Epithelial cell of proximal tubule (primary cell): ENCODE results near the gene GASK1A. TPM values are rescaled to one million over a fixed set of nuclear protein-coding genes. Genes with fewer than 3 reads are reported as not detected.

ENCODE experiments used
- DNase-seq: peaks from one replicate; pipeline ENCODE4 v3.0.0-alpha.2; 2011; ENCODE audit warnings: low read depth
- H3K4me3 ChIP-seq: 2 replicates; pipeline ENCODE4 v1.5.1; 2011; ENCODE audit warnings: low read depth, mild to moderate bottlenecking, low read length
- total RNA-seq: library from RNA; depleted of rRNA; stranded (reverse); fragments of >200 nt; gene quantifications from 2 replicates; pipeline ENCODE4 v1.2.3, GENCODE V29; 2015
- TF ChIP-seq, protein P1 (sequence below): conservative IDR thresholded peaks from 2 replicates; pipeline ENCODE4 v1.5.1; 2012; ENCODE audit warnings: low read depth, mild to moderate bottlenecking, low read length

GASK1A gene
- total RNA-seq, 1 donor from 2014 or later = 1.1 TPM

DNA sequence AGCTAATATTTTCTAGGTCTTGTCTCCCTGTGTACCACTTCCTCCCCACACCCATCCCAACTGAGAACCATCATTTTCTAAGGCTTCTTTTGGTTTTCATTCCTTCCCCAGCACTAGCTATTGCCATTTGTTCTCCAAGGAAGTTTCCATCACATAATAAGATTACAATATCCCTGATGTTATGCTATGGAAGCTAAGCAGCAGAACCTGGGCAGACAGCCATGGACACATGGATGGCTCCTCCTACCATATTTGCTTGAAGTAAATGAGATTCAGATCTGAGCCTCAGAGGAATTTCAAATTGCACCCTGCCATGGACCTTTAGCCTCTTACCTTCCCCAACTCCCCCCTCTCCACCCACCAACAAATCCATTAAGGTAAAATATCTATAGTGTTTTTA is 31.5 kb downstream of the GASK1A start:
- no peak for DNase-seq
- TF ChIP-seq, protein P1, sequence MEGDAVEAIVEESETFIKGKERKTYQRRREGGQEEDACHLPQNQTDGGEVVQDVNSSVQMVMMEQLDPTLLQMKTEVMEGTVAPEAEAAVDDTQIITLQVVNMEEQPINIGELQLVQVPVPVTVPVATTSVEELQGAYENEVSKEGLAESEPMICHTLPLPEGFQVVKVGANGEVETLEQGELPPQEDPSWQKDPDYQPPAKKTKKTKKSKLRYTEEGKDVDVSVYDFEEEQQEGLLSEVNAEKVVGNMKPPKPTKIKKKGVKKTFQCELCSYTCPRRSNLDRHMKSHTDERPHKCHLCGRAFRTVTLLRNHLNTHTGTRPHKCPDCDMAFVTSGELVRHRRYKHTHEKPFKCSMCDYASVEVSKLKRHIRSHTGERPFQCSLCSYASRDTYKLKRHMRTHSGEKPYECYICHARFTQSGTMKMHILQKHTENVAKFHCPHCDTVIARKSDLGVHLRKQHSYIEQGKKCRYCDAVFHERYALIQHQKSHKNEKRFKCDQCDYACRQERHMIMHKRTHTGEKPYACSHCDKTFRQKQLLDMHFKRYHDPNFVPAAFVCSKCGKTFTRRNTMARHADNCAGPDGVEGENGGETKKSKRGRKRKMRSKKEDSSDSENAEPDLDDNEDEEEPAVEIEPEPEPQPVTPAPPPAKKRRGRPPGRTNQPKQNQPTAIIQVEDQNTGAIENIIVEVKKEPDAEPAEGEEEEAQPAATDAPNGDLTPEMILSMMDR = no peak
- no peak overlapping the region for H3K4me3 ChIP-seq

DNA sequence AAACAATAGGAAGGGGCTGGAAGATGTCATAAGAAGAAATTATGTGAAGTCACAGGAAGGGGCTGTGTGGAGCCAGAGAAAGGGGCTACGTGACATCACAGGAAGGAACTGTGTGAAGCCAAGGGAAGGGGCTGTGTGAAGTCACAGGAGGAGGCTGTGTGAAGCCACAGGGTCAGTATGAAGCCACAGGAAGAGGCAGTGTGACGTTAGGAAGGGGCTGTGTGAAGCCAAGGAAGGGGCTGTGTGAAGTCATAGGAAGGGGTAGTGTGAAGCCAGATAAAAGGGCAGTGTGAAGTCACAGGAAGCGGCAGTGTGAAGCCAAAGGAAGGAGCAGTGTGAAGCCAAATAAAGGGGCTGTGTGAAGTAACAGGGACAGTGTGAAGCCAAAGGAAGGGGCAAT is 32.5 kb downstream of the GASK1A start:
- no peak overlapping the region for H3K4me3 ChIP-seq
- no peak for DNase-seq
- TF ChIP-seq, protein P1 = no peak

DNA sequence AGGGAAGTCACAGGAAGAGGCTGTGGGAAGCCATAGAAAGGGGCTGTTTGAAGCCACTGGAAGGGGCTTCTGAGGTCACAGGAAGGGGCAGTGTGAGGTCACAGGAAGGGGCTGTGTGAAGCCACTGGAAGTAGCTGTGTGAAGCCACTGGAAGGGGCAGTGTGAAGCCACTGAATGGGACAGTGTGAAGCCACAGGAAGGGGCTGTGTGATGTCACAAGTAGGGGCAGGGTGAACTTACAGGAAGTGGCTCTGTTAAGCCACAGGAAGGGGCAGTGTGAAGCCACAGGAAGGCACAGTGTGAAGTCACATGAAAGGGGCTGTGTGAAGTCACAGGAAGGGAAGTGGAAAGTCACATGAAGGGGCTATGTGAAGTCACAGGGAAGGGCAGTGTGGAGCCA is 33.1 kb downstream of the GASK1A start:
- H3K4me3 ChIP-seq = no peak overlapping the region
- DNase-seq = no peak
- TF ChIP-seq, protein P1 = no peak

DNA sequence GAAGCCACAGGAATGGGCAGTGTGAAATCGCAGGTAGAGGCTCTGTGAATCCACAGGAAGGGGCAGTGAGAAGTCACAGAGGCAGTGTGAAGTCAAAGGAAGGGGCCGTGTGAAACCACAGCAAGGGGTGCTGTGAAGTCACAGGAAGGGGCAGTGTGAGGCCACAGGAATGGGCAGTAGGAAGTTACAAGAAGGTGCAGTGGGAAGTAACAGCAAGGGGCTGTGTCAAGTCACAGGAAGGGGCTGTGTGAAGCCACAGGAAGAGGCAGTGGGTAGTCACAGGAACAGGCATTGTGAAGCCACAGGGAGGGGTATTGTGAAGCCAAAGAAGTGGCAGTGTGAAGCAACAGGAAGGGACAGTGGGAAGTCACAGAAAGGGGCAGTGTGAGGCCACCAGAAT is 34.1 kb downstream of the GASK1A start:
- TF ChIP-seq, protein P1 = no peak
- DNase-seq = no peak
- H3K4me3 ChIP-seq = no peak overlapping the region

DNA sequence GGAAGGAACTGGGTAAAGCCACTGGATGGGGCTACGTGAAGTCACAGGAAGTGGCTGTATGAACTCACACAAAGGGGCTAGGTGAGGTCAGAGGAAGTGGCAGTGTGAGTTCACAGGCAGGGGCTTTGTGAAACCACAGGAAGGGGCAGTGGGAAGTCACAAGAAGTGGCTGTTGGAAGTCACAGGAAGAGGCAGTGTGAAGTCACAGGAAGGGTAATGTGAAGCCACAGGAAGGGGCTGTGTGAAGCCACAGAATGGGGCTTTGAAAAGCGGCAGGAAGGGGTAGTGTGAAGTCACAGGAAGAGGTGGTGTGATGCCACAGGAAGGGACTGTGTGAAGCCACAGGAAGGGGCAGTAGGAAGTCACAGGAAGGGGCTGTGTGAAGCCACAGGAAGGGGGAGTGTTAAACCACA is 34.6 kb downstream of the GASK1A start:
- TF ChIP-seq, protein P1 = no peak
- DNase-seq = no peak
- no peak overlapping the region for H3K4me3 ChIP-seq

DNA sequence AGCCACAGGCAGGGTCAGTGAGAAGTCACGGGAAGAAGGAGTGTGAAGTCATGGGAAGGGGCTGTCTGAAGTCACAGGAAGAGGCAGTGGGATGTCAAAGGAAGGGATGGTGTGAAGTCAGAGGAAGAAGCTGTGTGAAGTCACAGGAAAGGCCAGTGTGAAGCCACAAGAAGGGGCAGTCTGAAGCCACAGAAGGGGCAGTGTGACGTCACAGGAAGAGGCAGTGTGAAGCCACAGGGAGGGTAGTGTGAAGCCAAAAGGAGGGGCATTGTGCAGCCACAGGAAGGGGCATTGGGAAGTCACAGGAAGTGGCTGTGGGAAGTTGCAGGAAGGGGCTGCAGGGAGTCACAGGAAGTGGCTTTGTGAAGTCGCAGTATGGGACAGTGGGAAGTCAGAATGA is 35.1 kb downstream of the GASK1A start:
- TF ChIP-seq, protein P1 = no peak
- no peak for DNase-seq
- H3K4me3 ChIP-seq = no peak overlapping the region

DNA sequence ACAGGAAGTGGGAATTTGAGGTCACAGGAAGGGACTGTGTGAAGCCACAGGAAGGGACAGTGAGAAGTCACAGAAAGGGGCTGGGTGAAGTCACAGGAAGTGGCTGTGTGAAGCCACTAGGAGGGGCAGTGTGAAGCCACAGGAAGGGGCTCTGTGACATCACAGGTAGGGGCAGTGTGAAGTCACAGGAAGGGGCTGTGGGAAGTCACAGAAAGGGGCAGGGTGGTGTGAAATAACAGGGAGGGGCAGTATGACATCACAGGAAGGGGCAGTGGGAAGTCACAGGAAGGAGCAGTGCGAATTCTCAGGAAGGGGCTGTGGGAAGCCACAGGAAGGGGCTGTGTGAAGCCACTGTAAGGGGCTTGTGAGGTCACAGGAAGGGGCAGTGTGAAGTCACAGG is 35.8 kb downstream of the GASK1A start:
- no peak for DNase-seq
- TF ChIP-seq, protein P1 = no peak
- no peak overlapping the region for H3K4me3 ChIP-seq
